ENCODE measurements around the gene PEPD.

Gene PEPD

DNA sequence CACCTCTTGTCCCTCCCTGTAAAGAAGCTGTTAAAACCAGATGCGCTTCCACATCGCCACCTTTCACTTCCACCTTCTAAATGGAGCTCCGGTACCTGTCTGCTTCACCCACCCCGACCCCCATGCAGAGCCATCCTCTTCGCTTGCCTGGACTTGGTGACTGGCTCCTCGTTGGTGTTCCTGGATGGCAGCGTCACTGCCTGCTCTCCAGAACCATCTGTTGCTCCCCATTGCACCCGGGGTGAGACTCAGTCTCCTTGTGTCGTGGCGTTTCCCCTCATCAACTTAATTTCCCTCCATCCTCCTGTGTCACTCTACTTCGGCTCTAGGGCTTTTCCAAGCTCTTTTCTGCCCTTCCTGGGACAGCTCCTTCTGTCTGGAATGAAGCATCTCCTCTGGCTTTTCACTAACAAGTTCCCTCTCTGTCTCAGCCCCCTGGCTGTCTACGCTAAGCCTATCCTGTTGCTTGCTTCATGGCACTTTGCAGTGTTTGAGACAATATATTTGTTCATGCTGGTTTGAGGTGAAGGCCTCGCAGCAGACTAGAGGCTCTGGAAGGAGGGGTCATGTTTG lies 137.8 kb downstream of the PEPD start:
- Histone ChIP-seq H3K27me3 (ENCODE audit: control insufficient read depth in 1 of 2, insufficient read depth in 1 of 2, low read length in 2 of 2) (no peaks in the 10 kb centered on the region), H2BK12ac (ENCODE audit: low read length in 2 of 2) (no peak overlapping the region), H3K79me1 (replicated peaks; ENCODE audit: low read length, poor library complexity, severe bottlenecking) (peaks cover 58% of the 10 kb centered on the region), H3K27ac (ENCODE audit: low read length, poor library complexity, severe bottlenecking) (no peak overlapping the region), H2AK5ac (ENCODE audit: low read length, severe bottlenecking) (no peak overlapping the region), H3K18ac (ENCODE audit: low read depth in 1 of 2, low read length in 2 of 2) (no peak overlapping the region), H3K4me3 (ENCODE audit: insufficient read depth in 1 of 2, low read depth in 1 of 2, low read length in 2 of 2) (no peak overlapping the region), H3K4me1 (ENCODE audit: control insufficient read depth, insufficient read depth, low read depth, low read length) (peaks cover 2% of the 10 kb centered on the region), H2BK5ac (ENCODE audit: low read depth, low read length, poor library complexity, severe bottlenecking) (no peak overlapping the region), H3K23ac (ENCODE audit: low read length in 2 of 2) (no peak overlapping the region), H4K91ac (ENCODE audit: low read length) (no peak overlapping the region), H3K9me3 (ENCODE audit: control insufficient read depth, low read length) (no peaks in the 10 kb centered on the region), H3K9ac (ENCODE audit: low read length) (no peak overlapping the region), H3K4me2 (ENCODE audit: low read length, poor library complexity, severe bottlenecking) (no peak overlapping the region), H3K4ac (ENCODE audit: low read depth in 1 of 2, low read length in 2 of 2) (no peak overlapping the region), H2BK120ac (ENCODE audit: low read depth, low read length) (no peak overlapping the region), H2AFZ (ENCODE audit: low read depth, low read length) (no peak overlapping the region), H3K14ac (ENCODE audit: low read length in 2 of 2) (peak overlapping the region in 1 of 2 experiments; percentile 7), H2BK15ac (ENCODE audit: low read depth, poor library complexity, severe bottlenecking) (no peak overlapping the region), H4K8ac (ENCODE audit: low read length) (no peak overlapping the region), H3K36me3 (ENCODE audit: control insufficient read depth in 1 of 2, insufficient read depth in 2 of 2, low read depth in 1 of 2, low read length in 2 of 2) (peaks cover 28 to 42% of the 10 kb centered on the region in 2 experiments)
- WGBS, result 96% methylated on average over 13 of the region's 13 CpGs
- DNase-seq, result no peak

- Histone ChIP-seq H4K8ac (ENCODE audit: low read length) (no peak overlapping the region), H3K4me3 (ENCODE audit: insufficient read depth in 1 of 2, low read depth in 1 of 2, low read length in 2 of 2) (no peak overlapping the region), H3K9me3 (ENCODE audit: control insufficient read depth, low read length) (no peaks in the 10 kb centered on the region), H3K9ac (ENCODE audit: low read length) (no peak overlapping the region), H3K36me3 (ENCODE audit: control insufficient read depth in 1 of 2, insufficient read depth in 2 of 2, low read depth in 1 of 2, low read length in 2 of 2) (peaks cover 28 to 34% of the 10 kb centered on the region in 2 experiments), H2AK5ac (ENCODE audit: low read length, severe bottlenecking) (no peak overlapping the region), H3K4me2 (ENCODE audit: low read length, poor library complexity, severe bottlenecking) (no peak overlapping the region), H3K23ac (ENCODE audit: low read length in 2 of 2) (no peak overlapping the region), H3K18ac (ENCODE audit: low read depth in 1 of 2, low read length in 2 of 2) (no peak overlapping the region), H2AFZ (ENCODE audit: low read depth, low read length) (no peak overlapping the region), H3K79me1 (replicated peaks; ENCODE audit: low read length, poor library complexity, severe bottlenecking) (peaks cover 52% of the 10 kb centered on the region), H3K4me1 (ENCODE audit: control insufficient read depth, insufficient read depth, low read depth, low read length) (peaks cover 2% of the 10 kb centered on the region), H3K4ac (ENCODE audit: low read depth in 1 of 2, low read length in 2 of 2) (no peak overlapping the region), H3K27me3 (ENCODE audit: control insufficient read depth in 1 of 2, insufficient read depth in 1 of 2, low read length in 2 of 2) (no peaks in the 10 kb centered on the region), H2BK5ac (ENCODE audit: low read depth, low read length, poor library complexity, severe bottlenecking) (no peak overlapping the region), H3K27ac (ENCODE audit: low read length, poor library complexity, severe bottlenecking) (no peak overlapping the region), H2BK12ac (ENCODE audit: low read length in 2 of 2) (no peak overlapping the region), H2BK15ac (ENCODE audit: low read depth, poor library complexity, severe bottlenecking) (no peak overlapping the region), H2BK120ac (ENCODE audit: low read depth, low read length) (no peak overlapping the region), H3K14ac (ENCODE audit: low read length in 2 of 2) (no peak overlapping the region), H4K91ac (ENCODE audit: low read length) (no peak overlapping the region)
- no peak for DNase-seq
- WGBS, result over 99% methylated on average over 4 of the region's 4 CpGs
Observed at GRCh38 chr19:33382982-33383381, 138.6 kb downstream of the PEPD start.

DNA sequence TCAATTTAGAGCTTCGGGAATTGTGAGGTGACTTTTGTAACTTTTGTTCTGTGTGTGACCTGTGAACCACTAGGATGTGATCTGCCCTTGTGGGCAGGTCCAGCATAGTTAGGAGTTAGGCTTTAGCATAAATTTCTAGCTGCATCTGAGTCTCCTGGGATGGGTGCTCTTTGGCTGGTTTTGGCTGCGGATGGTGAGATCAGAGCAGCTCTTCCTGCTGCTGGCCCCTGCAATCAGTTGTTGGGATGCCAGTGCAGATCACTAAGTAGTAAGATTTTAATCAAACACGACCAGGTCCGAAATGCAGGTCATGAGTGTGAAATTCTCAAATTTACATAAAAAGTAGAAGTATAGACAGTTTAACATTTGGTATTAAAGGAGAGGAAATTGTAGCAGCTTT lies 139.6 kb downstream of the PEPD start:
- Histone ChIP-seq H3K23ac (ENCODE audit: low read length in 2 of 2) (no peak overlapping the region), H3K4me2 (ENCODE audit: low read length, poor library complexity, severe bottlenecking) (no peak overlapping the region), H2BK15ac (ENCODE audit: low read depth, poor library complexity, severe bottlenecking) (no peak overlapping the region), H3K27ac (ENCODE audit: low read length, poor library complexity, severe bottlenecking) (no peak overlapping the region), H2AFZ (ENCODE audit: low read depth, low read length) (no peak overlapping the region), H2BK5ac (ENCODE audit: low read depth, low read length, poor library complexity, severe bottlenecking) (no peak overlapping the region), H4K8ac (ENCODE audit: low read length) (no peak overlapping the region), H3K9me3 (ENCODE audit: control insufficient read depth, low read length) (no peaks in the 10 kb centered on the region), H3K14ac (ENCODE audit: low read length in 2 of 2) (no peak overlapping the region), H2AK5ac (ENCODE audit: low read length, severe bottlenecking) (no peak overlapping the region), H2BK120ac (ENCODE audit: low read depth, low read length) (no peak overlapping the region), H2BK12ac (ENCODE audit: low read length in 2 of 2) (no peak overlapping the region), H3K79me1 (replicated peaks; ENCODE audit: low read length, poor library complexity, severe bottlenecking) (peaks cover 44% of the 10 kb centered on the region), H3K4me3 (ENCODE audit: insufficient read depth in 1 of 2, low read depth in 1 of 2, low read length in 2 of 2) (no peak overlapping the region), H3K4ac (ENCODE audit: low read depth in 1 of 2, low read length in 2 of 2) (no peak overlapping the region), H3K9ac (ENCODE audit: low read length) (no peak overlapping the region), H4K91ac (ENCODE audit: low read length) (no peak overlapping the region), H3K4me1 (ENCODE audit: control insufficient read depth, insufficient read depth, low read depth, low read length) (peaks cover 4% of the 10 kb centered on the region), H3K27me3 (ENCODE audit: control insufficient read depth in 1 of 2, insufficient read depth in 1 of 2, low read length in 2 of 2) (no peaks in the 10 kb centered on the region), H3K18ac (ENCODE audit: low read depth in 1 of 2, low read length in 2 of 2) (no peak overlapping the region), H3K36me3 (ENCODE audit: control insufficient read depth in 1 of 2, insufficient read depth in 2 of 2, low read depth in 1 of 2, low read length in 2 of 2) (peaks cover 24 to 26% of the 10 kb centered on the region in 2 experiments)
- over 99% methylated on average over 4 of the region's 4 CpGs for WGBS
- no peak for DNase-seq

GRCh38 chr19:33381101-33381500 lies 140.5 kb downstream of the PEPD start:
- H4K91ac ChIP-seq (ENCODE audit: low read length), result no peak overlapping the region
- 92% methylated on average over 4 of the region's 4 CpGs for WGBS
- DNase-seq, result no peak
- H2AFZ ChIP-seq (ENCODE audit: low read depth, low read length), result no peak overlapping the region
- no peak overlapping the region for H3K23ac ChIP-seq (ENCODE audit: low read length in 2 of 2)
- H4K8ac ChIP-seq (ENCODE audit: low read length), result no peak overlapping the region
- no peak overlapping the region for H2BK5ac ChIP-seq (ENCODE audit: low read depth, low read length, poor library complexity, severe bottlenecking)
- no peak overlapping the region for H3K4me3 ChIP-seq (ENCODE audit: insufficient read depth in 1 of 2, low read depth in 1 of 2, low read length in 2 of 2)
- no peak overlapping the region for H3K4me2 ChIP-seq (ENCODE audit: low read length, poor library complexity, severe bottlenecking)
- no peak overlapping the region for H2AK5ac ChIP-seq (ENCODE audit: low read length, severe bottlenecking)
- H2BK12ac ChIP-seq (ENCODE audit: low read length in 2 of 2), result no peak overlapping the region
- no peak overlapping the region for H3K9ac ChIP-seq (ENCODE audit: low read length)
- H3K9me3 ChIP-seq (ENCODE audit: control insufficient read depth, low read length), result no peaks in the 10 kb centered on the region
- H3K4ac ChIP-seq (ENCODE audit: low read depth in 1 of 2, low read length in 2 of 2), result no peak overlapping the region
- no peak overlapping the region for H3K14ac ChIP-seq (ENCODE audit: low read length in 2 of 2)
- no peak overlapping the region for H3K18ac ChIP-seq (ENCODE audit: low read depth in 1 of 2, low read length in 2 of 2)
- H2BK15ac ChIP-seq (ENCODE audit: low read depth, poor library complexity, severe bottlenecking), result no peak overlapping the region
- H3K27ac ChIP-seq (ENCODE audit: low read length, poor library complexity, severe bottlenecking), result no peak overlapping the region
- peaks cover 37% of the 10 kb centered on the region for H3K79me1 ChIP-seq (replicated peaks; ENCODE audit: low read length, poor library complexity, severe bottlenecking)
- H3K4me1 ChIP-seq (ENCODE audit: control insufficient read depth, insufficient read depth, low read depth, low read length), result peaks cover 5% of the 10 kb centered on the region
- peaks cover 17 to 22% of the 10 kb centered on the region in 2 experiments for H3K36me3 ChIP-seq (ENCODE audit: control insufficient read depth in 1 of 2, insufficient read depth in 2 of 2, low read depth in 1 of 2, low read length in 2 of 2)
- H2BK120ac ChIP-seq (ENCODE audit: low read depth, low read length), result no peak overlapping the region
- H3K27me3 ChIP-seq (ENCODE audit: control insufficient read depth in 1 of 2, insufficient read depth in 1 of 2, low read length in 2 of 2), result no peaks in the 10 kb centered on the region

All from mesenchymal stem cell (in vitro differentiated cells and primary cell).